GM19193 (cell line): ENCODE measurements around the gene AMTN.

Experiments used
- POLR2A ChIP-seq: IDR thresholded peaks from 4 replicates; pipeline ENCODE4 v1.6.1; 2011; ENCODE audit not compliant: insufficient read depth, insufficient read length; ENCODE audit errors: extremely low read depth

Gene AMTN

GRCh38 chr4:70538869-70539268 lies 20.5 kb downstream of the AMTN start:
- no peak for TF ChIP-seq POLR2A

DNA sequence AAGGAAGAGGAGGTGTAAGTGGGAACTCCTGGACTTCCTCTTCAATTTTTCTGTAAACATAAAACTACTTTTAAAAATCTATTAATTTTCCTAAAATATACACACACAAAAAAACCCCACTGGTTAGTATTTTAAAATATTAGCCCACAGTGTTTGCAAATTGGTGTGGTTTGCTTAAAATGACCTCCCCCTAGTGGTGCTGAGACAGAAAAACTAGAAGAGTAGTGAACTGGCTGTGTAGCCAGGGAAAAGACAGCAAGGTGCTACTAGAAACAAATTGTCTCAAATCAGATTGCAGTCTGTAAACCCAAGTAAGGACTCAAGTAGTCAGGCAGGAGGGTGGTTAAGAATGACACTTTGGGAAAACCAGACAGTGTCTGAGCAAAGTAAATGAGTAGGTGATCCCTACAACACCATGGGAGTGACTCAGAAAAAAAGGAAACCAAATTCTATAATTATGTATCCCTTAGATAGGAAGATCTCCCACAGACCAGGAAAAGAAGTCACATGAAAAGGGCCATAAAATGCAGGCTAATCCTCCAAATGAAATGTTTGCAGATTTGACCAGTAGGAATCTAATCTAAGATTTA lies 26.0 kb downstream of the AMTN start:
- TF ChIP-seq POLR2A, result no peak

DNA sequence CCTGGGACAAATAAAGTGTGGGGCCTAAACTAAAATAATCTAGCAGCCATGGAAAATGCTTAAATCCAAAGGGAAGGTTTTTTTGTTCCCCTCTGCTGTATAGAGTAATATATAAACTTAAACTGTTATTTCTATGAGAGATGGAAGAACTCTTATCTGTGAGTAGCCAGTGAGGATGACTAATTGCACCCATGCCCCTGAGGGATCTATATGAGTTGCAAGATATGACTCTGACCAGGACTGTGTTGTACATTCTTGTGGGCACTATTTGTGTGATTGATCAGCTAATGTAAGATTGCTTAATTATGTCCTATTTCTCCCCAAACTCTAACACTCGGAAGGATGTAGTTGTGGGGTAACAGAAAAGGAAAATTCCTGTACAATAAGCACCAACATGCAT lies 38.5 kb downstream of the AMTN start:
- no peak for TF ChIP-seq POLR2A

DNA sequence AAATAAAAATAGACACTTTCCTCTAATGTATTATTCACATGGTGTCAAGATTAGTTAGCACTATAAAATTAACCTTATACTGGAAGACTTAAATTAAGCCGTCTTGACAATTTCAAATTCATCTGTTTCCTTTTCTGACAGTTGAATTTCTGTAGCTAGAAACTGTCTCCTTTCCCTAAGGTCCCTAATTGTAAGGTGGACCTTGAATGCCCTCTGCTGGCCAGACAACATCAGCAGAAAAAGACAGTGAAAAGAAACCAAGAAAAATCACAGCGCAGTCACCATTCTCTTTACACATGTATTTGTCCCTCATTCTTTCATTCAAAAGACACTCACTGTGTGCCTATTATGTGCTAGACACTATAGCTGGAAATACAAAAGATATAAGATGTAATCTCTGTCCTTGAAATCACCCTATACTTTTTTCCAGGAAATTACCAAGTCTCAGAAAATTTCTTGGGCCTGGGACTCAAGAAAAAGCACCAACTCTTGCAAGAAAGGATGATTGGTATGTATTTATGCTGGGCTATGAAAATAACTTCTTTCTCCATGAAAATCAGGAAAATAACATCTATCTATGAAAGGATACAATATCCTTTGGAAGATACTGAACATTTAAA lies 41.0 kb downstream of the AMTN start:
- no peak for TF ChIP-seq POLR2A

- TF ChIP-seq POLR2A, result no peak
These were observed 41.6 kb downstream of the AMTN start for GRCh38 chr4:70559924-70560323.

- TF ChIP-seq POLR2A, result no peak
These were observed 45.7 kb downstream of the AMTN start for GRCh38 chr4:70564033-70564432.

DNA sequence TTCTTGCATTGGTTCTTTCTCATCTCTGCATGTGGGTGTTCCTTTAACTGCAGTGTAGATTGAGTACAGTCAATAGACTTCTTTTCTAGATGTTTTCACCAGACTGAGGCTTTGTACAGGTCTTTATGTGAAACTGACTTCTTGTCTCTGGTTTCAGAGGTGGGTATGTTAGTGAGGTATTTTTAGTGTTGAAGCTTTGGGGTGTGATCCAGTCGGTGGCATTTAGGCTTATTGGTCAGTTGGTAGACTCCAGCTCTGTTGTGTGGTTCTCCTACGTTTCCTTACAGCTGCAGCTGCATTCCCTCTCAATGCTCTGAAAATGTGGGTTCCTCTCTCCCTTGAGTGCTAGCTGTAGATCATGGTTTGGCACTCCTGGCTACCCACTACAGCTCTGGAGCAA lies 52.4 kb downstream of the AMTN start:
- TF ChIP-seq POLR2A, result no peak

GRCh38 chr4:70571772-70572171 lies 53.4 kb downstream of the AMTN start:
- TF ChIP-seq POLR2A, result no peak

- no peak for TF ChIP-seq POLR2A
These were observed 57.6 kb downstream of the AMTN start for GRCh38 chr4:70575964-70576363.

GRCh38 chr4:70577220-70577927 lies 59.0 kb downstream of the AMTN start:
- TF ChIP-seq POLR2A, result no peak

DNA sequence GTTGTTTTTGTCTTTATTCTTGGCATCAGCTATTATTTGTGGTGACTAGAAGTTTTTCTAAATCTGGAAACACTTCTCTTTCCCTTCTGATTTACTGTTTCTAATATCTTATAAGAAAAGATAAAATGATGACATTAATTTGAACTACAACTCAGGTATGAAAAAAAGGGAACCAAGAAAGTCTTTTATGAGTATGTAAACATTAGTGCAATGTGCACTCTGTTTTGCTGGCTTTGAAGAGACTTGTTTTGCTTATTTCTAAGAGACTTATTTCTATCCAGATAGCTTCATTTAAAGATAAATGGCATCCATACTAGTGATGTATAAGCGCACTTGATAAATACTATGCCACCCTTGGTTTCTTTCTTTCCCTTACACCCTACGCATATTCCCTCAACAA lies 63.6 kb downstream of the AMTN start:
- TF ChIP-seq POLR2A, result no peak
